OCI-LY1 (cell line): ENCODE data around the gene TFEB.

Experiments used
- CTCF ChIP-seq: fragments of 200-600 bp; sonication (generic), shearing (Covaris generic); IDR thresholded peaks from 2 replicates; pipeline ENCODE4 v1.5.1; 2017; ENCODE audit warnings: mild to moderate bottlenecking, antibody characterized with exemption, low read length, moderate library complexity, mixed read lengths
- EZH2 ChIP-seq: fragments of 200-600 bp; sonication (generic), shearing (Covaris generic); IDR thresholded peaks from 2 replicates; pipeline ENCODE4 v1.8.0; 2017; ENCODE audit warnings: borderline replicate concordance, mixed run types, mild to moderate bottlenecking, antibody characterized with exemption, low read length, moderate library complexity, mixed read lengths

GRCh38 chr6:41664271-41664670 is 71.1 kb downstream of the TFEB start:
- TF ChIP-seq CTCF (no peak), EZH2 (no peak)
